Prostate gland (tissue), 2 donors: ENCODE results near the gene GPRC5A.

ENCODE experiments used
- CTCF ChIP-seq, 4 experiments: fragments of 200-600 bp in 2 of 4; fragments of 450-650 bp in 2 of 4; sonication (generic) in 2 of 4; IDR thresholded peaks; 1 replicate in 3 of 4; 2 replicates in 1 of 4; pipeline ENCODE4 v1.5.1; 2016 to 2019; ENCODE audit warnings: antibody characterized with exemption in 4 of 4, mild to moderate bottlenecking in 2 of 4, moderate library complexity in 2 of 4
- POLR2AphosphoS5 ChIP-seq: sonication (generic); formaldehyde crosslinking; IDR thresholded peaks from one replicate; pipeline ENCODE4 v1.6.1; 2017; ENCODE audit warnings: antibody characterized with exemption

- TF ChIP-seq POLR2AphosphoS5 (no peak), CTCF (IDR thresholded peaks at IDR 0.05) (no peak)
These were observed 38.3 kb downstream of the GPRC5A start for GRCh38 chr12:12929696-12930095.
